AG08396 (cell line): ENCODE data around the gene SOCS6.
A peak's percentile ranks its signal among the peaks of the same experiment; 100 is the strongest.
"Not testable (repeated sequence)": the region's sequence is repeated elsewhere in the genome, so short reads cannot be mapped to it uniquely, and the experiment has no call there.

ENCODE experiments used
- DNase-seq: peaks from one replicate; pipeline ENCODE4 v3.0.0; 2012; ENCODE audit warnings: low spot score, mixed read lengths

SOCS6 gene

DNA sequence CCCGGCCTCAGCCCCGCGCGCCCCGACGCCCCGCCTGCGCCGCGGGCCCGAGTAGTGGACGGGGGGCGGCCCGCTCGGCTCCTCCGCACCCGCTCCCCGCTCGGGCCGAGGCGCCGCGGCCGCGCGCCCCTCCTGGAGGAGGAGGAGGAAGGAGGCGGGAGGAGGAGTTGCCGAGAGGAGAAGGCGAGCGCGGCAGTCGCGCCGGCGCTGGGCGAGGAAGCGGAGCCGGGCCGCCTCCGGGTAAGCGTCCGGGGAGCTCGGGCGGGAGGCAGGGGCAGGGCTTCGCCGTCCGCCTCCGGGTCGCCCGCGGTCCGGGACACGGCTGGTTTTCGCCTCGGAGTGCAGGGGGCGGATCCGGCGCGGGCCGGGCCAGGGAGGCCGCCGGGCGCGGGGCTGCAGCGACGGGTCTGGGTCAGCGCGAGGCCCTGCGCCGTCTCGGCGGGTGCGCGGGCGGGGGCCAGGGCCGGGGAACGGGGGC lies at the start of gene SOCS6:
Gene SOCS6, plus strand, starts transcription at position 195 of the 478 bp plus-strand sequence. CDS start 35,624 bp downstream, outside the sequence.
- peak; percentile 82 for DNase-seq

- no peak for DNase-seq
Observed at GRCh38 chr18:70243131-70243929, 45.5 kb upstream of the SOCS6 start.

- DNase-seq, result no peak
Observed at GRCh38 chr18:70246061-70246466, 42.8 kb upstream of the SOCS6 start.

DNA sequence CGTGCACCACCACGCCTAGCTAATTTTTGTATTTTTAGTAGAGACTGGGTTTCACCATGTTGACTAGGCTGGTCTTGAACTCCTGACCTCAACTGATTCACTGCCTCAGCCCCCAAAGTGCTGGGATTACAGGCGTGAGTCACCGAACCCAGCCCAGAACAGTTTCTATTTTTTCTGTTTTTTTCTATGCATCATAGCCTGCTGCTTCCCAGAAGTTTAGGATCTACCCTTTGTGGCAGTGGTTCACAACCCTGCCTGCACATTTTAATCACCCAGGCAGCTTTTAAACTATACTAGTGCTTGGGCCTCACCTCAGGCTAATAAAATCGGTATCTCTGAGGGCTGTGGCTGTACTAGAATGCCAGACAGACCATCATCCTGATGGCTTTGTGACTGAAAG lies 39.7 kb upstream of the SOCS6 start:
- DNase-seq, result peak; percentile 29

DNA sequence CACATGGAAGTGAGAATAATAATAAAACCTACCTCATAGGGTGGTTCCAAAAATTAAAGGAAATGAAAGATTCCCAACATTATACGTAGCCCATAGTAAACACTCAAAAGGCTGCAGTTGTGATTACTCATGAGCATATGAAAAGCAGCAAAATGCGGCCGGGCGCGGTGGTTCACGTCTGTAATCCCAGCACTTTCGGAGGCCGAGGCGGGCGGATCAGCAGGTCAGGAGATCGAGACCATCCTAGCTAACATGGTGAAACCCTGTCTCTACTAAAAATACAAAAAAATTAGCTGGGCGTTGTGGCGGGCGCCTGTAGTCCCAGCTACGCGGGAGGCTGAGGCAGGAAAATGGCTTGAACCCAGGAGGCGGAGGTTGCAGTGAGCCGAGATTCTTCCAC lies 39.0 kb upstream of the SOCS6 start:
- DNase-seq, result not testable (repeated sequence)

DNA sequence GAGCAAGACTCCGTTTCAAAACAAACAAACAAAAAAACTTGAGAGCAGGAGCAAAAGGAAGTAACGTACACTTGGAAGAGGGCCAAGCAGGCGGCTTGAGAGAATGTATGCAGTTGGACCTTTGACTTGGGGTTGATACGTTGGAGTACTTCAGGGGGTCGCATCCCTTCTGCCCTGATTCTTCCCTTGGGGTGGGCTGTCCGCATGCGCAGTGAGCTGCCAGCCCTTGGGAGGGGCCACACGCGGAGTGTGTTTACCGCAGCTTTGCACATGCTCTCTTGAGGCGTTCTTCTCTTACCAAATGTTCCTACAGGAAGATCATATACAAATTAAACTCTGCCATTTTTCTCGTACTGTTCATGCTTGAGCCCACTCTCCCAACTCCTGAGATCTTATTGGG lies 38.1 kb upstream of the SOCS6 start:
- no peak for DNase-seq

DNA sequence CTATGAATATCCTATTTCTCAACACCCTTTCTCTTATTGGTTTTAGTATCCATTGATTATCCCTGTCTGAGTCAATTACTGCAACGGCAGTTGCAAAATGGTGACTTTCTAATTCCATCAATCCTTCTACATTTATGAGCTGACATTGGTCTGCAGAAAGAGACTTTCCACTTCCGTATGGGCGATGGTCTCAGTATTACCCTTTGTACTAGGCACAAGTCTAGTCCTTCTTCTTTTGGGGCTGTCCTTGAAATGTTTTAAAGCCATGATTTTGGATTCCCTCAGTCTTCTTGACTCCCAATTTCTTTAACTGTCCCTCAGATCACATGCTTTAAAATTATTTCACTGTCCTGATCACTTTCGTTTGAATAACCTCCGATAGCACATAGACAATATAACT lies 32.7 kb upstream of the SOCS6 start:
- no peak for DNase-seq

DNA sequence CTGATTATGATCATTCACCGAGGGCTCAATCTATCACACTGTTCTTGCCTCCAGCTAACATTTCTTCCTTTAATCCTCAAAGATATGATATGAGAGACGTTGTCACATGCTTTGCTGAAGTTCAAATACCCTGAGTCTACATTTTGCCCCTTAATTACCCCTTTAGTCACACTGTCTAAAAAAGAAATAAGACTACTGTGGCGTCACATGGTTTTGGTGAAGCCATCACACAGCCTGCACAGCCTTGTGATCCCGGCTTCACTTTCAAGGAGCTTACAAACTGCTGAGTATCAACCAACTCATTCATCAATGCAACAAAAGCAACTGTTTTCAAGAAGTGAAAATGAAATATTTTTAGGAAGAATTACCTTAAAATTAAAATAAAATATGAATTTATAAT lies 31.9 kb upstream of the SOCS6 start:
- no peak for DNase-seq

DNA sequence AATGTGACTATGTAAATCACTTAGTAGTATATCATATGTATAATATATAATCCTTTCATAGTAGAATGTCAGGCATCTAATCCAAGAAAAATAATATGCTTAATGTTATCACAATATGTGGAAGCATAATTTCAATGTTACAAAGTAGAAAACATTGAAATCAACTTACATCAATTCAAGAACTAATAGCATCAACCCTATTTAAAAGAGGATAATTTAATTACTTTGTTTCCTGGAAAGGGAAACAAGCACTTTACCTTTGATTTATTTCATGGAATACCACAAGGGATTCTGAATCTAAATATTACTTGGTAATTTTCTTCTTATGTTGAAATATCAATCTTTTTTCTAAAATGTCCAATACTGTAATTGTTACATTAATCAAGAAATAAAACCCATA lies 30.6 kb upstream of the SOCS6 start:
- DNase-seq, result no peak

DNA sequence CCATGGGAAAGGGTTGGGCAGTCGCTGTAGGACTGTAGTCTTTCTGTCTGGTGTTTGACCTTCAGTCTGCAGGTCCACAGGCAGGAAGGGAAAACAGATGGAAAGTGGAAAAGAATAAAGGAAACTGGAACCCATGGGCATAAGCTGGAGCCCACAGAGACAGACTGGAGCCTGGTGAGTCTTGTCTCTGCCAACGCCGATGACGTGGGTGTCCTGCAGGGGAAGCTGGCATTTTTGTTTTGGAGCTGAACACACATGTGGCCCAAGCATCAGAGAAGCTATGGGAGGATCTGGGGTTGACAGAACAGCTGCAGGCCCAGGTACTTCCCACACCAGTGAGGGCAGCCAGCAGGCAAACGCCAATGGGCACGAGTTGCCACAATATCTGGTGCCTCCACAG lies 28.2 kb upstream of the SOCS6 start:
- no peak for DNase-seq

GRCh38 chr18:70261141-70261788 lies 27.6 kb upstream of the SOCS6 start:
- no peak for DNase-seq

- DNase-seq, result no peak
Observed at GRCh38 chr18:70263336-70263735, 25.5 kb upstream of the SOCS6 start.

GRCh38 chr18:70271742-70272141 lies 17.1 kb upstream of the SOCS6 start:
- DNase-seq, result no peak

DNA sequence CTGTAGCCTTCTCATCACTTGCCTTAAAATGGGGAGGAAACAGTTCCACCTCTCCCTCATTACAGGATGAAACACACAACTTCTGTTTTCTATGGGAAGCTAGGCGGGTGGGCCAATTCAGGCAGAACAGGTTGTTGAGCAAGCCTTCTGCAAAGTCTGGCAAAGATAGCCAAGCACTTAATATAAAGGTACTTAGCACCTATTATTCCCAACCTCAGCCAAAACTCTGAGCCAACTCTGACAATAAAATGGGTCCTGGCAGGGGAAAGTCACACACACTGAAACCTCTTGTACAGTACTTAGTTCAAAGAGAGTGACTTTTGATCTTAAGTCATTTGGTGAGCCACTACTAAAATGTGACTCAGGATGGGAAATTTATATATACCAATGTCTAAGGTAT lies 15.8 kb upstream of the SOCS6 start:
- no peak for DNase-seq

DNA sequence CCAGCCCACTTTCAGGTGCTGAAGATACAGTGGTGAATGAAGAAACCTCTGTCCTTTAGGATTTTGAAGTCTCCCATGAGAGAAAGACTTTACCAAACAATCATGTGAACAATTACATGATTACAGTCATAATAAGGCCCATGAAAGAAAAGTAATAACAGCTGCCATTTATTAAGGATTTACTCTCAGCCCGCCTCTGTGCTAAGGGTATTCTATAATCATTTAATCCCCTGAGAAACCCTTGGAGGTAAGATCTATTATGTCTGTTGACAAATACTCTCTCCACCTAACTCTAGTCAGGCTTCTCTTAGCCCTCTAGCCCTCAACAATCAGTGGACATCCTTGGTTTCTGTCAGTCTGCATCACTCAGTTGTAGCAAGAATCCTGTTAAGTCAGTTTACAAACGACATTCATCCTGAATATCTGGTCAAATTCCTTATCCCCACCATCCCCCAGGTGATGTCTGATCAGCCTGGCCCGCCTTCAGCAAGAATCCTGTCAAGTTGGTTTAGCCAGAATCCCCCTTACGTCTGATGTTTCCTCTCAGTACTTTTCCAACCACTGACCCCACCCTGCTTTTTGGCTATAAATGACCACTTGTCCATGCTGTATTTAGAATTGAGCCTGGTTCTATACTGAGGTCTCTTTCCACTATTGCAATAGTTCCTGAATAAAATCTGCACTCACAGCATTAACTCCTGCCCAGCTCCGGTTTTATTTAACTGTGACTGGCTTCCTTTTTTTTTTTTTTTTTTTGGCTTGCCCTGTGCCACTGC lies 12.2 kb upstream of the SOCS6 start:
- no peak for DNase-seq

DNA sequence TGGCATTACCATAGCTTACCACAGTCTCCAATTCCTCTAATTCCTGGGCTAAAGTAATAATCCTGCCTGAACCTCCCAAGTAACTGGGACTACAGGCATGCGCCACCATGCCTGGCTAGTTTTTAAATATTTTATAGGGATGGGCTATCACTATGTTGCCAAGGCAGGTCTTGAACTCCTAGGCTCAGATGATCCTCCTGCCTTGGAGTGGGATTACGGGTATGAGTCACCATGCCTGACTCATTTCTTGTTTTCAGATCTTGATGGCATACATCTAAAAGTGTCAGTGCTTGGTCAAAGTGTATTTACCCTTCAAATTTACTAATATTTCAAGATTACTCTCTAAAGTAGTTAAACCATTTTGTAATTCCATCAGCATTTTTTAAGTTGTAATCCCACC lies 9.4 kb upstream of the SOCS6 start:
- DNase-seq, result no peak

DNA sequence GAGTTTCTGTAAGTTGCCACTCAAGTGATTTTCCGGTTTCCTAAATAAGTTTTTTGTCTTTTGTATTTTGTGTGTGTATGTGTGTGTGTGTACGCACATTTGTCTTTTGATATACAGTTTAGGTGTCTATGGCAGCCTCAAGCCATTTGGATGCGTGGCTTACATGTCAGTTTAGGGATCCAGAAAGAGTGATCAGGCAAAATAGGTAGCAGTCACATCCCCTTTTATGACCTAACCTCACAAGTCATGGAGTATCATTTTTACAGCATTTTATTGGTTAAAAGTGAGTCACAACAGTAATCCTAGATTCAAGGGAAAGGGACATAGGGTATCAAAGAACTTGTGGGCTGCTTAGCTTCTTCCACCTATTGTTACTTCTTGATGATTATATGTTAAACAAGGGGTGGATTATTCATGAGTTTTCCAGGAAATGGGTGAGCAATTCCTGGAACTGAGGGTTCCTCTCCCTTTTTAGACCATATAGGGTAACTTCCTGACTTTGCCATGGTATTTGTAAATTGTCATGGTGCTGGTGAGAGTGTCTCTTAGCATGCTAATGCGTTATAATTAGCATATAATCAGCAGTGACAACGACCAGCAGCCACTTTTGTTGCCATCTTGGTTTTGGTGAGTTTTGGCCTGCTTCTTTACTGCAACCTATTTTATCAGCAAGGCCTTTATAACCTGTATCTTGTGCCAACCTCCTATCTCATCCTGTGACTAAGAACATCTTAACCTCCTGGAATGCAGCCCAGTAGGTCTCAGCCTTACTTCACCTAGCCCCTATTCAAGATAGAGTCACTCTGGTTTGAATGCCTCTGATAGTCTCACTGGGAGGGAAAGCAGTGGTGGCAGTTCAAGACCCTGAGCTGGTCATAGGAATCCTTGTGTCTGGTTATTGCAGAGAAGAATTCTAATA lies 8.6 kb upstream of the SOCS6 start:
- DNase-seq, result no peak

- DNase-seq, result no peak
Observed at GRCh38 chr18:70284976-70285620, 3.7 kb upstream of the SOCS6 start.

- DNase-seq, result no peak
Observed at GRCh38 chr18:70287731-70288130, 1.1 kb upstream of the SOCS6 start.

GRCh38 chr18:70288171-70288850 lies 534 bp upstream of the SOCS6 start:
- peak; percentile 73 for DNase-seq
